Neural progenitor cell (in vitro differentiated cells): ENCODE data around the gene RELN. TPM values are rescaled to one million over a fixed set of nuclear protein-coding genes. Genes with fewer than 3 reads are reported as not detected.
A peak's percentile ranks its signal among the peaks of the same experiment; 100 is the strongest.
"Not testable (repeated sequence)": the region's sequence is repeated elsewhere in the genome, so short reads cannot be mapped to it uniquely, and the experiment has no call there.

Source experiments
- DNase-seq: peaks from one replicate; pipeline ENCODE4 v3.0.0-alpha.2; 2016; ENCODE audit warnings: low spot score
- H2AFZ ChIP-seq: fragments of 200-600 bp; sonication (generic); replicated peaks from 2 replicates; pipeline ENCODE4 v1.6.1; 2016; ENCODE audit warnings: antibody characterized with exemption
- H3F3A ChIP-seq: fragments of 200-600 bp; sonication (generic); 2 replicates; pipeline ENCODE4 v1.6.1; 2016; ENCODE audit warnings: antibody characterized with exemption, low read depth
- H3K27ac ChIP-seq: fragments of 200-600 bp; sonication (generic); 2 replicates; pipeline ENCODE4 v1.5.1; 2016; ENCODE audit warnings: mild to moderate bottlenecking
- H3K27me3 ChIP-seq: fragments of 200-600 bp; sonication (generic); 2 replicates; pipeline ENCODE4 v1.6.1; 2016; ENCODE audit warnings: mild to moderate bottlenecking, moderate library complexity
- H3K36me3 ChIP-seq: fragments of 200-600 bp; sonication (generic); 2 replicates; pipeline ENCODE4 v1.5.1; 2016
- H3K4me1 ChIP-seq: fragments of 200-600 bp; sonication (generic); 2 replicates; pipeline ENCODE4 v1.6.1; 2016; ENCODE audit warnings: mixed run types
- H3K4me2 ChIP-seq: fragments of 200-600 bp; sonication (generic); 2 replicates; pipeline ENCODE4 v1.6.1; 2016
- H3K4me3 ChIP-seq: fragments of 200-600 bp; sonication (generic); 2 replicates; pipeline ENCODE4 v1.5.1; 2016
- H3K79me2 ChIP-seq: fragments of 200-600 bp; sonication (generic); 2 replicates; pipeline ENCODE4 v1.6.1; 2016; ENCODE audit warnings: low read depth
- H3K9ac ChIP-seq: fragments of 200-600 bp; sonication (generic); 2 replicates; pipeline ENCODE4 v1.6.1; 2016
- H3K9me3 ChIP-seq: fragments of 200-600 bp; sonication (generic); 2 replicates; pipeline ENCODE4 v1.5.1; 2016; ENCODE audit warnings: low read depth
- H4K20me1 ChIP-seq: fragments of 200-600 bp; sonication (generic); 2 replicates; pipeline ENCODE4 v1.6.1; 2016; ENCODE audit warnings: low read depth
- H3K27ac Mint-ChIP-seq: 3 replicates; pipeline ENCODE4 v1.8.0; 2021; ENCODE audit warnings: mixed read lengths
- H3K27me3 Mint-ChIP-seq: 2 replicates; pipeline ENCODE4 v1.8.0; 2022; ENCODE audit warnings: low read depth, mild to moderate bottlenecking, inconsistent platforms, moderate library complexity, mixed read lengths; ENCODE audit not compliant: insufficient read depth
- H3K36me3 Mint-ChIP-seq: 3 replicates; pipeline ENCODE4 v1.8.0; 2021; ENCODE audit warnings: mixed read lengths
- H3K4me1 Mint-ChIP-seq: 3 replicates; pipeline ENCODE4 v1.8.0; 2021; ENCODE audit warnings: mixed read lengths
- H3K4me3 Mint-ChIP-seq: 3 replicates; pipeline ENCODE4 v1.8.0; 2021; ENCODE audit warnings: mild to moderate bottlenecking, moderate library complexity, mixed read lengths
- H3K9me3 Mint-ChIP-seq: 3 replicates; pipeline ENCODE4 v1.8.0; 2020; ENCODE audit warnings: mixed read lengths
- CTCF ChIP-seq: fragments of 200-600 bp; sonication (generic); IDR thresholded peaks from 2 replicates; pipeline ENCODE4 v1.5.1; 2017; ENCODE audit warnings: antibody characterized with exemption, mild to moderate bottlenecking
- EZH2 ChIP-seq: fragments of 200-600 bp; sonication (generic); IDR thresholded peaks from 2 replicates; pipeline ENCODE4 v1.6.1; 2017; ENCODE audit warnings: antibody characterized with exemption, mild to moderate bottlenecking, moderate library complexity
- EZH2phosphoT487 ChIP-seq: fragments of 200-600 bp; sonication (generic); IDR thresholded peaks from 2 replicates; pipeline ENCODE4 v1.6.1; 2017; ENCODE audit warnings: antibody characterized with exemption
- total RNA-seq: library from RNA; depleted of rRNA; stranded (reverse); fragments of >200 nt; gene quantifications from 2 replicates; pipeline ENCODE4 v1.2.3, GENCODE V29; 2015; ENCODE audit warnings: low replicate concordance

RELN gene
- total RNA-seq, result 0.02 and 0.19 TPM in 2 replicates

- Histone ChIP-seq H4K20me1 (peaks cover 7% of the 10 kb centered on the region), H3K36me3 (no peaks in the 10 kb centered on the region), H3K27me3 (peaks cover 95% of the 10 kb centered on the region), H3K4me1 (peaks cover 3% of the 10 kb centered on the region), H3K9me3 (no peaks in the 10 kb centered on the region), H3K79me2 (no peaks in the 10 kb centered on the region), H3K27ac (no peak within 1 kb of the TSS), H2AFZ (peak within 1 kb of the TSS; percentile 76), H3F3A (peaks cover 11% of the 10 kb centered on the region), H3K4me3 (peak within 1 kb of the TSS; percentile 45), H3K4me2 (peak within 1 kb of the TSS; percentile 77), H3K9ac (no peak within 1 kb of the TSS)
- peaks cover 16% of the 10 kb centered on the region for H3K4me1 Mint-ChIP-seq
- no peaks in the 10 kb centered on the region for H3K36me3 Mint-ChIP-seq
- H3K27me3 Mint-ChIP-seq, result peaks cover 34% of the 10 kb centered on the region
- H3K4me3 Mint-ChIP-seq, result peak within 1 kb of the TSS; percentile 89
- peak within 1 kb of the TSS; percentile 2 for H3K27ac Mint-ChIP-seq
- peak; percentile 74 for DNase-seq
- no peaks in the 10 kb centered on the region for H3K9me3 Mint-ChIP-seq
- TF ChIP-seq EZH2 (peak; percentile 22), EZH2phosphoT487 (no peak)
Measured at GRCh38 chr7:103989200-103989784, at the start of gene RELN. TSS of gene RELN (minus strand) at chr7:103989658. CDS start at chr7:103989356, 302 bp downstream.

GRCh38 chr7:104038136-104038535 is 48.7 kb upstream of the RELN start:
- H3K27ac Mint-ChIP-seq, result no peak overlapping the region
- H3K4me3 Mint-ChIP-seq, result no peak overlapping the region
- no peaks in the 10 kb centered on the region for H3K36me3 ChIP-seq
- TF ChIP-seq EZH2phosphoT487, result no peak
- TF ChIP-seq CTCF, result no peak
- no peak for TF ChIP-seq EZH2
- H2AFZ ChIP-seq, result no peak overlapping the region
- no peaks in the 10 kb centered on the region for H3K4me1 ChIP-seq
- H4K20me1 ChIP-seq, result no peaks in the 10 kb centered on the region
- peaks cover 2% of the 10 kb centered on the region for H3K4me1 Mint-ChIP-seq
- H3F3A ChIP-seq, result no peaks in the 10 kb centered on the region
- no peaks in the 10 kb centered on the region for H3K27me3 ChIP-seq
- no peaks in the 10 kb centered on the region for H3K9me3 ChIP-seq
- no peaks in the 10 kb centered on the region for H3K36me3 Mint-ChIP-seq
- no peaks in the 10 kb centered on the region for H3K27me3 Mint-ChIP-seq
- DNase-seq, result no peak
- H3K27ac ChIP-seq, result no peak overlapping the region
- H3K9me3 Mint-ChIP-seq, result peaks cover 6% of the 10 kb centered on the region
- H3K9ac ChIP-seq, result no peak overlapping the region
- H3K79me2 ChIP-seq, result no peaks in the 10 kb centered on the region
- H3K4me2 ChIP-seq, result no peak overlapping the region
- no peak overlapping the region for H3K4me3 ChIP-seq

- H3K27me3 ChIP-seq, H3K9me3 ChIP-seq, H3K4me3 ChIP-seq, H3K79me2 ChIP-seq, H2AFZ ChIP-seq, DNase-seq, H3K4me2 ChIP-seq, H3K9ac ChIP-seq, H4K20me1 ChIP-seq, H3K27ac ChIP-seq, H3K27me3 Mint-ChIP-seq, H3K9me3 Mint-ChIP-seq, H3K36me3 ChIP-seq, H3K4me3 Mint-ChIP-seq, H3K27ac Mint-ChIP-seq, H3F3A ChIP-seq, H3K4me1 Mint-ChIP-seq, H3K4me1 ChIP-seq, H3K36me3 Mint-ChIP-seq: not testable (repeated sequence)
Measured at GRCh38 chr7:104036889-104037288, 47.4 kb upstream of the RELN start.

GRCh38 chr7:104035351-104035750 is 45.9 kb upstream of the RELN start:
- Mint-ChIP-seq H3K4me3 (no peak overlapping the region), H3K9me3 (peaks cover 6% of the 10 kb centered on the region)
- H3K27ac ChIP-seq, result no peak overlapping the region

More at GRCh38 chr7:104035351-104035750, 45.9 kb upstream of the RELN start:
- H3K79me2 ChIP-seq, result no peaks in the 10 kb centered on the region
- no peaks in the 10 kb centered on the region for H4K20me1 ChIP-seq
- H3K36me3 ChIP-seq, result no peaks in the 10 kb centered on the region
- H3K27me3 Mint-ChIP-seq, result no peaks in the 10 kb centered on the region
- no peak overlapping the region for H3K4me2 ChIP-seq
- H3K4me3 ChIP-seq, result no peak overlapping the region
- no peak overlapping the region for H3K9ac ChIP-seq
- H3K27ac Mint-ChIP-seq, result no peak overlapping the region
- H3K9me3 ChIP-seq, result no peaks in the 10 kb centered on the region
- peaks cover 2% of the 10 kb centered on the region for H3K4me1 Mint-ChIP-seq
- DNase-seq, result no peak
- TF ChIP-seq CTCF, result no peak
- no peak for TF ChIP-seq EZH2
- no peak for TF ChIP-seq EZH2phosphoT487
- H3K4me1 ChIP-seq, result no peaks in the 10 kb centered on the region
- H2AFZ ChIP-seq, result no peak overlapping the region
- H3F3A ChIP-seq, result no peaks in the 10 kb centered on the region
- no peaks in the 10 kb centered on the region for H3K27me3 ChIP-seq
- H3K36me3 Mint-ChIP-seq, result no peaks in the 10 kb centered on the region
